Ishikawa (cell line): Measurements from ENCODE around the gene KLHL11.
A peak's percentile ranks its signal among the peaks of the same experiment; 100 is the strongest.

Experiments used
- CEBPB ChIP-seq: IDR thresholded peaks from 2 replicates; pipeline ENCODE4 v1.6.1; 2012
- CREB1 ChIP-seq: IDR thresholded peaks from 2 replicates; pipeline ENCODE4 v1.6.1; 2012; ENCODE audit warnings: low read depth
- EGR1 ChIP-seq: IDR thresholded peaks from 2 replicates; pipeline ENCODE4 v1.6.1; 2012
- EP300 ChIP-seq: IDR thresholded peaks from 2 replicates; pipeline ENCODE4 v1.6.1; 2012; ENCODE audit warnings: borderline replicate concordance
- FOXM1 ChIP-seq: IDR thresholded peaks from 2 replicates; pipeline ENCODE4 v1.6.1; 2012; ENCODE audit warnings: low read depth, borderline replicate concordance
- NFIC ChIP-seq: IDR thresholded peaks from 2 replicates; pipeline ENCODE4 v1.6.1; 2012
- RAD21 ChIP-seq: IDR thresholded peaks from 2 replicates; pipeline ENCODE4 v1.6.1; 2012; ENCODE audit warnings: low read depth
- TAF1 ChIP-seq: IDR thresholded peaks from 2 replicates; pipeline ENCODE4 v1.6.1; 2012; ENCODE audit warnings: low read depth, mild to moderate bottlenecking
- TCF12 ChIP-seq: IDR thresholded peaks from 2 replicates; pipeline ENCODE4 v1.6.1; 2012; ENCODE audit warnings: low read depth
- TEAD4 ChIP-seq: IDR thresholded peaks from 2 replicates; pipeline ENCODE4 v1.6.1; 2012
- YY1 ChIP-seq: IDR thresholded peaks from 2 replicates; pipeline ENCODE4 v1.6.1; 2012; ENCODE audit warnings: low read depth
- ZBTB7A ChIP-seq: IDR thresholded peaks from 2 replicates; pipeline ENCODE4 v1.6.1; 2012; ENCODE audit warnings: low read depth
- TF ChIP-seq, protein P1 (sequence below): IDR thresholded peaks from 2 replicates; pipeline ENCODE4 v1.6.1; 2012; ENCODE audit warnings: low read depth, mild to moderate bottlenecking
- TF ChIP-seq, protein P2 (sequence below): IDR thresholded peaks from 2 replicates; pipeline ENCODE4 v1.6.1; 2012
- TF ChIP-seq, protein P3 (sequence below): IDR thresholded peaks from 2 replicates; pipeline ENCODE4 v1.6.1; 2012

Gene KLHL11

DNA sequence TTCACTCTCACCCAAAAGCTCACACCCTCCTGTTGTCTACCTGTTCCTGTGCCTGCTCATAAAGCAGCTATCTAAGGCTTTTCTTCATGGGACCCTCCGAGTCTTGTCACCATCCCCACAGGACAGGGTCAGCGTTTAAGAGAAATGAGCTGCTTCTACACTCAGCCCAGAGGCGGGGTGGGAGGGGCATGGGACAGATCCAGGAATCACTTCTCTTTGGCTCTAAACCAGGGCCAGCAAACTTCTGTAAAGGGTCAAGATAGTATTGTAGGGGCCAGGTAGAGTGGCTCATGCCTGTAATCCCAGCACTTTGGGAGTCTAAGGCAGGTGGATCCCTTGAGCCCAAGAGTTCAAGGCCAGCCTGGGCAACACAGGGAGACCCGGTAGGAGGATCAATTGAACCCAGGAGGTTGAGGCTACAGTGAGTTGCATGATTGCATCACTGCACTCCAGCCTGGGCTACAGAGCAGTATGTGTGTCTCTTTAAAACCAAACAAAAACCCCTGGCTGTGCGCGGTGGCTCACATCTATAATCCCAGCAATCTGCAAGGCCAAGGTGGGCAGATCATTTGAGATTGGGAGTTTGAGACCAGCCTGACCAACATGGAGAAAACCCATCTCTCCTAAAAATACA, 23.2 kb upstream of the KLHL11 start:
- TF ChIP-seq CREB1 (no peak), TCF12 (no peak), EP300 (no peak), FOXM1 (no peak)

DNA sequence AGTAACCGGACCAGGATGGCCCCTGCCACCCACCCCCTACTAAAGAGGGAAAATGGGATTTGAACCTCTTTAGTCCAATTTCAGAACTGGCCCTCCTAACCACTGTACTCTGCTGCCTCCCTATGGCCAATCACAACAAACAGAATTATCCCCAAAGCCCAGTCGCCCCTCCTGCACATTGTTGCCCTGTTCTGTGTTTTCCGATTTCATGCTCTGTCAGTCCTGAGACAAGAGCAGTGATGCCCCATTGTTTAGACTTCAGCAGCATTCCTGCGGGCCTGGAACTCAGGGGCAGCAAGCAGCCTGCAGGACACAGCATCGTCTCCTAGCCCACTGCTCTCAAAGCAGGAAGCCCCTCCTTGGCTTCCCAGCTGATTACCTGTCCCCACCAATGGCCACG, 20.5 kb upstream of the KLHL11 start:
- TF ChIP-seq RAD21 (peak; percentile 34; the same call in 1 of the 2 replicates), CEBPB (no peak), NFIC (no peak)

DNA sequence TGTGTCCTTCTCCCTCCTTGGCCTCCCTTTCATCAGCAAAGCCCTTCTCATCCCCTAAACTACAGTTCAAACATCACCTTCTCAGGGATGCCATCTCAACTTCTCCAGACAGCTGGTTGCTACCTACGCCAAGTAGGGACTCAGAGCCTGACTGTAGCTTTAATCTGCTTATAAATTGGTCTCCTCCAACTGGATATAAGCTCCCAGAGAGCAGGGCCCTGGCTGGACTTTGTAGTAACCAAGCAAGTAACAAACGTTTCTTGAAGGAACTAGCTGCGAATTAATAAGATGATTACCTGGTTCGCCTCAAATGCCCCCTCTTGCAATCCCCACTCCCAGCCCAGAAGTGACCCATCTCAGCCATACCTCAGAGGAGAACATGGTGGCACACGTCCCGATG, 17.5 kb upstream of the KLHL11 start:
- TF ChIP-seq TCF12: no peak
- TF ChIP-seq, protein P1, sequence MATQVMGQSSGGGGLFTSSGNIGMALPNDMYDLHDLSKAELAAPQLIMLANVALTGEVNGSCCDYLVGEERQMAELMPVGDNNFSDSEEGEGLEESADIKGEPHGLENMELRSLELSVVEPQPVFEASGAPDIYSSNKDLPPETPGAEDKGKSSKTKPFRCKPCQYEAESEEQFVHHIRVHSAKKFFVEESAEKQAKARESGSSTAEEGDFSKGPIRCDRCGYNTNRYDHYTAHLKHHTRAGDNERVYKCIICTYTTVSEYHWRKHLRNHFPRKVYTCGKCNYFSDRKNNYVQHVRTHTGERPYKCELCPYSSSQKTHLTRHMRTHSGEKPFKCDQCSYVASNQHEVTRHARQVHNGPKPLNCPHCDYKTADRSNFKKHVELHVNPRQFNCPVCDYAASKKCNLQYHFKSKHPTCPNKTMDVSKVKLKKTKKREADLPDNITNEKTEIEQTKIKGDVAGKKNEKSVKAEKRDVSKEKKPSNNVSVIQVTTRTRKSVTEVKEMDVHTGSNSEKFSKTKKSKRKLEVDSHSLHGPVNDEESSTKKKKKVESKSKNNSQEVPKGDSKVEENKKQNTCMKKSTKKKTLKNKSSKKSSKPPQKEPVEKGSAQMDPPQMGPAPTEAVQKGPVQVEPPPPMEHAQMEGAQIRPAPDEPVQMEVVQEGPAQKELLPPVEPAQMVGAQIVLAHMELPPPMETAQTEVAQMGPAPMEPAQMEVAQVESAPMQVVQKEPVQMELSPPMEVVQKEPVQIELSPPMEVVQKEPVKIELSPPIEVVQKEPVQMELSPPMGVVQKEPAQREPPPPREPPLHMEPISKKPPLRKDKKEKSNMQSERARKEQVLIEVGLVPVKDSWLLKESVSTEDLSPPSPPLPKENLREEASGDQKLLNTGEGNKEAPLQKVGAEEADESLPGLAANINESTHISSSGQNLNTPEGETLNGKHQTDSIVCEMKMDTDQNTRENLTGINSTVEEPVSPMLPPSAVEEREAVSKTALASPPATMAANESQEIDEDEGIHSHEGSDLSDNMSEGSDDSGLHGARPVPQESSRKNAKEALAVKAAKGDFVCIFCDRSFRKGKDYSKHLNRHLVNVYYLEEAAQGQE: no peak
- TF ChIP-seq TEAD4: no peak
- TF ChIP-seq, protein P2, sequence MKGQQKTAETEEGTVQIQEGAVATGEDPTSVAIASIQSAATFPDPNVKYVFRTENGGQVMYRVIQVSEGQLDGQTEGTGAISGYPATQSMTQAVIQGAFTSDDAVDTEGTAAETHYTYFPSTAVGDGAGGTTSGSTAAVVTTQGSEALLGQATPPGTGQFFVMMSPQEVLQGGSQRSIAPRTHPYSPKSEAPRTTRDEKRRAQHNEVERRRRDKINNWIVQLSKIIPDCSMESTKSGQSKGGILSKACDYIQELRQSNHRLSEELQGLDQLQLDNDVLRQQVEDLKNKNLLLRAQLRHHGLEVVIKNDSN: no peak
- TF ChIP-seq NFIC: no peak
- no peak for TF ChIP-seq EP300
- TF ChIP-seq CEBPB: no peak
- TF ChIP-seq TAF1: no peak
- no peak for TF ChIP-seq FOXM1
- no peak for TF ChIP-seq EGR1

DNA sequence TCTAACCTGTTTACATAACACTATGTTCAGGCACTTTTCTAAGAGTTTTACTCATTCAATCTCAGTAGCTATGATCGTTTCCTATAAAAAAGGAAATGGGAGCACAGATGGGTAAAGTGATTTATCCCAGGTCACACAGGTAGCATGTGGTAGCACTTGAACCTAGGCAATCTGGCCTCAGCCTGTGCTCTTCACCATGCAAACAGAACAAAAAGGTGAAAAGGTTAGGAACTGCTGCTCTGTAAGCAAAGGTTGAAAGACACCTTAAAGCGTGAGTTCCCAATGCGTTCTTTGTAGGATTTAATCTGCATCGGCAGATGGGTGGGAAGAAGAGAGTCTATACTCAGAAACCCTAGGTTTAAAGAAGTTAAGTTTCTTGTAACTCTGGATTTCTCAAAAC, 14.9 kb upstream of the KLHL11 start:
- TF ChIP-seq TEAD4 (no peak), NFIC (no peak), EP300 (no peak), TCF12 (no peak), FOXM1 (no peak), TAF1 (no peak), CREB1 (no peak), CEBPB (no peak), EGR1 (no peak), ZBTB7A (no peak)
- TF ChIP-seq, protein P3, sequence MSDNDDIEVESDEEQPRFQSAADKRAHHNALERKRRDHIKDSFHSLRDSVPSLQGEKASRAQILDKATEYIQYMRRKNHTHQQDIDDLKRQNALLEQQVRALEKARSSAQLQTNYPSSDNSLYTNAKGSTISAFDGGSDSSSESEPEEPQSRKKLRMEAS: no peak
- TF ChIP-seq, protein P2: no peak

DNA sequence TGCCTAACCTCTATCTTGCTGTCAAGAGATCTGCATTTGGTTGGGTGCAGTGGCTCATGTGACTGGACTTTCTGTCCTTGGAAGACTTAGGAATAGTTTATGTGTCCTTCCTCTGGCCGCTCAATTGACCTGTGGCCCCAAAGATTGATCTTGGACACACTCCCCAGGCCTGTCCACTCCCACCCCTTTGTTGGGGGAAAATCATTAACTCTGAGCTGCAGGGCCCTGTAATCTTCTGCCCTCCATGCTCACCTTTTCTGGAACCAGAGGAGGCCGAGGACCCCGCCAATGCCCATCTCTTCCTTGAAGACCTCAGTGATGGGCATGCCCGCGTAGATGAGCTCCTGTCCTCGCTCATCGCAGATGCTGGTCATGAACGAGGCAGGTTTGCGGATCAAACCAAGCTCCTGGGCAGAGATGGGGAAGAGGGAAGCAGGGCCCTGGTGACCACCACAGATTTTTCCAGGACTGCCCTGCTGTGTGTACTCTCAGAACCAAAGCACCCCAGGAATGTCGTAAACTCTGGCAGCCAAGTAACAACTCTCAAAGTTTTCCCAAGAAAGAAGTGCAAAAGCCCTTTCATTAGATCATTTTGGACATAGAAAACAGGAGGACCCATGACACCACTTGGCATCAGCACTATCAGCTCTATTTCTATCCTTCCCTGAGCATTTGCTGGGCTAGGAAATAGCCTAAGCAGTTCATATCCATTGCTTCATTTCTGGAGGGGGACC, 8.5 kb upstream of the KLHL11 start:
- TF ChIP-seq RAD21: no peak

DNA sequence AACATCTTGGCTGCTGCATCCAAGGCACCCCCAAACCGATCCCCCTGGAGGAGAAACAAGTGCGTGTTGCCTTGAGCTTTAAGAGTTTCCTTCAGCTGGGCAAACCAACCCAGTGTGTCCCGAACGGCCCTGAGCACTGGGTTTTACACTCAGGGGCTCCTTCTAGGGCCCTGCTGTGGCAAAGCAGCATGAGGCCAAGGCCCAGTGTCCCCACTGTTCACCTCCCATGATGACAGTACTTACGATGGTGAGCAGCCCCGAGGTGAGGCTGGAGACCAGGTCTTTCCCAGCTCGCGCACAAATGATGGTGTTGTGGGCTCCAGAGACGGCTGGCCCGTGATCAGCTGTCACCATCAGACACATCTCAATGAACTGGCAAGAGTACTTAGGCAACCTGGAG, 6.6 kb upstream of the KLHL11 start:
- TF ChIP-seq FOXM1: no peak
- TF ChIP-seq NFIC: no peak
- no peak for TF ChIP-seq ZBTB7A
- TF ChIP-seq CREB1: no peak
- TF ChIP-seq RAD21: no peak
- TF ChIP-seq CEBPB: no peak
- TF ChIP-seq TCF12: no peak
- TF ChIP-seq, protein P1: no peak
- no peak for TF ChIP-seq EP300
- TF ChIP-seq TAF1: no peak
- TF ChIP-seq, protein P3: no peak
- TF ChIP-seq YY1: no peak
- no peak for TF ChIP-seq TEAD4
- TF ChIP-seq, protein P2: no peak
- TF ChIP-seq EGR1: no peak
